H9 (cell line): ENCODE results near the gene NRN1L. TPM values are rescaled to one million over a fixed set of nuclear protein-coding genes. Genes with fewer than 3 reads are reported as not detected.

ENCODE experiments used
- DNase-seq: peaks from one replicate; pipeline ENCODE4 v3.0.0-alpha.2; 2017
- H2AFZ ChIP-seq: one replicate; pipeline ENCODE4 v1.6.1; 2013; ENCODE audit warnings: mild to moderate bottlenecking, low read length, control low read depth, moderate library complexity
- H2AK5ac ChIP-seq: 2 replicates; pipeline ENCODE4 v1.6.1; 2013; ENCODE audit warnings: low read length, control low read depth, mixed read lengths; ENCODE audit not compliant: insufficient read length
- H2BK120ac ChIP-seq: one replicate; pipeline ENCODE4 v1.6.1; 2013; ENCODE audit warnings: low read depth, mild to moderate bottlenecking, low read length, control low read depth, inconsistent platforms; ENCODE audit not compliant: poor library complexity, severe bottlenecking
- H2BK12ac ChIP-seq: 2 replicates; pipeline ENCODE4 v1.6.1; 2013; ENCODE audit warnings: low read length, control low read depth, mixed read lengths, low read depth; ENCODE audit not compliant: insufficient read length
- H2BK15ac ChIP-seq: 2 replicates; pipeline ENCODE4 v1.6.1; 2013; ENCODE audit warnings: low read depth, low read length, control low read depth
- H2BK20ac ChIP-seq: one replicate; pipeline ENCODE4 v1.6.1; 2013; ENCODE audit warnings: low read depth, mild to moderate bottlenecking, low read length, control low read depth, inconsistent platforms; ENCODE audit not compliant: poor library complexity, severe bottlenecking
- H2BK5ac ChIP-seq: 2 replicates; pipeline ENCODE4 v1.6.1; 2013; ENCODE audit warnings: low read length, control low read depth, mixed read lengths; ENCODE audit not compliant: insufficient read length
- H3K14ac ChIP-seq: 2 replicates; pipeline ENCODE4 v1.6.1; 2013; ENCODE audit warnings: low read length, control low read depth; ENCODE audit not compliant: insufficient read depth
- H3K18ac ChIP-seq: 2 replicates; pipeline ENCODE4 v1.6.1; 2013; ENCODE audit warnings: low read depth, mild to moderate bottlenecking, mixed read lengths, low read length, control low read depth; ENCODE audit not compliant: insufficient read length
- H3K23ac ChIP-seq: 2 replicates; pipeline ENCODE4 v1.6.1; 2013; ENCODE audit warnings: low read length, control low read depth, mixed read lengths, low read depth; ENCODE audit not compliant: insufficient read length
- H3K23me2 ChIP-seq: 2 replicates; pipeline ENCODE4 v1.6.1; 2013; ENCODE audit warnings: low read depth, mild to moderate bottlenecking, mixed read lengths, low read length, control low read depth; ENCODE audit not compliant: insufficient read length, poor library complexity, severe bottlenecking
- H3K27ac ChIP-seq: 2 replicates; pipeline ENCODE4 v1.5.1; 2013; ENCODE audit warnings: low read length, control low read depth, mixed read lengths, low read depth; ENCODE audit not compliant: insufficient read length
- H3K27me3 ChIP-seq: 2 replicates; pipeline ENCODE4 v1.6.1; 2013; ENCODE audit warnings: low read length, control low read depth, inconsistent platforms; ENCODE audit not compliant: insufficient read depth
- H3K4ac ChIP-seq: 2 replicates; pipeline ENCODE4 v1.6.1; 2013; ENCODE audit warnings: low read depth, mild to moderate bottlenecking, control low read depth, inconsistent platforms, low read length, moderate library complexity
- H3K4me1 ChIP-seq: 2 replicates; pipeline ENCODE4 v1.6.1; 2013; ENCODE audit warnings: low read length, control low read depth, inconsistent platforms; ENCODE audit not compliant: insufficient read depth
- H3K4me2 ChIP-seq: 2 replicates; pipeline ENCODE4 v1.6.1; 2013; ENCODE audit warnings: low read length, control low read depth, mixed read lengths; ENCODE audit not compliant: insufficient read length, insufficient read depth
- H3K56ac ChIP-seq: 2 replicates; pipeline ENCODE4 v1.6.1; 2013; ENCODE audit warnings: low read depth, mild to moderate bottlenecking, mixed read lengths, low read length, control low read depth; ENCODE audit not compliant: insufficient read length
- H3K79me1 ChIP-seq: 2 replicates; pipeline ENCODE4 v1.6.1; 2013; ENCODE audit warnings: low read depth, mild to moderate bottlenecking, moderate library complexity, low read length, control low read depth, inconsistent platforms; ENCODE audit not compliant: insufficient read depth, poor library complexity, severe bottlenecking
- H3K79me2 ChIP-seq: 2 replicates; pipeline ENCODE4 v1.6.1; 2013; ENCODE audit warnings: low read length, control low read depth, inconsistent platforms; ENCODE audit not compliant: insufficient read depth
- H3K9ac ChIP-seq: 2 replicates; pipeline ENCODE4 v1.6.1; 2013; ENCODE audit warnings: low read length, control low read depth, mixed read lengths; ENCODE audit not compliant: insufficient read length; ENCODE audit errors: extremely low read depth
- H3K9me3 ChIP-seq: one replicate; pipeline ENCODE4 v1.6.1; 2013; ENCODE audit warnings: low read depth, low read length, inconsistent platforms; ENCODE audit not compliant: control insufficient read depth
- H3T11ph ChIP-seq: one replicate; pipeline ENCODE4 v1.6.1; 2013; ENCODE audit warnings: mild to moderate bottlenecking, low read length, control low read depth, inconsistent platforms
- H4K20me1 ChIP-seq: one replicate; pipeline ENCODE4 v1.6.1; 2013; ENCODE audit not compliant: control insufficient read depth, insufficient read length, insufficient read depth
- H4K5ac ChIP-seq: 2 replicates; pipeline ENCODE4 v1.6.1; 2013; ENCODE audit warnings: low read depth, mild to moderate bottlenecking, mixed read lengths, low read length, control low read depth; ENCODE audit not compliant: insufficient read length
- H4K8ac ChIP-seq: replicated peaks from 2 replicates; pipeline ENCODE4 v1.6.1; 2013; ENCODE audit warnings: low read length, control low read depth, mixed read lengths, low read depth; ENCODE audit not compliant: insufficient read length
- H4K91ac ChIP-seq: 2 replicates; pipeline ENCODE4 v1.6.1; 2013; ENCODE audit warnings: low read depth, mild to moderate bottlenecking, moderate library complexity, mixed read lengths, low read length, control low read depth; ENCODE audit not compliant: insufficient read length
- H3K27ac Mint-ChIP-seq, 3 experiments: 2 replicates in 2 of 3; 3 replicates in 1 of 3; pipeline ENCODE4 v1.8.0; 2020 to 2021; ENCODE audit warnings: mixed read lengths in 3 of 3, mild to moderate bottlenecking in 1 of 3, moderate library complexity in 1 of 3
- H3K27me3 Mint-ChIP-seq: 2 replicates; pipeline ENCODE4 v1.8.0; 2021; ENCODE audit warnings: low read depth, mild to moderate bottlenecking, moderate library complexity, mixed read lengths
- H3K36me3 Mint-ChIP-seq, 3 experiments: 2 replicates in 2 of 3; 3 replicates in 1 of 3; pipeline ENCODE4 v1.8.0; 2020 to 2021; ENCODE audit warnings: low read depth in 3 of 3, mixed read lengths in 3 of 3; ENCODE audit not compliant: insufficient read depth in 1 of 3
- H3K4me1 Mint-ChIP-seq, 2 experiments: 2 replicates each; pipeline ENCODE4 v1.8.0; 2020; ENCODE audit warnings: mixed read lengths in 2 of 2
- H3K4me3 Mint-ChIP-seq, 2 experiments: 2 replicates in 1 of 2; 3 replicates in 1 of 2; pipeline ENCODE4 v1.8.0; 2020 to 2021; ENCODE audit warnings: mild to moderate bottlenecking in 2 of 2, mixed read lengths in 2 of 2, moderate library complexity in 1 of 2
- H3K9me3 Mint-ChIP-seq, 2 experiments: 2 replicates in 1 of 2; 3 replicates in 1 of 2; pipeline ENCODE4 v1.8.0; 2020; ENCODE audit warnings: mild to moderate bottlenecking in 2 of 2, mixed read lengths in 2 of 2, moderate library complexity in 1 of 2
- CTCF ChIP-seq: fragments of 200-600 bp; sonication (generic); conservative IDR thresholded peaks from 3 replicates; pipeline ENCODE4 v1.8.0; 2021; ENCODE audit warnings: antibody characterized with exemption, mild to moderate bottlenecking
- WGBS: extraction: QIAGEN DNeasy Blood & Tissue Kit; methylation state at CpG from one replicate; pipeline ENCODE4 v1.1.7; 2013; ENCODE audit warnings: missing lambda C conversion rate, low lambda C conversion rate, mixed read lengths; ENCODE audit not compliant: insufficient read length; ENCODE audit errors: extremely low coverage; 5-methylcytosine and 5-hydroxymethylcytosine counted together
- total RNA-seq: library from RNA; stranded (reverse); gene quantifications from 2 replicates; pipeline ENCODE4 v1.2.1, GENCODE V29; 2021

The NRN1L gene
- total RNA-seq, 1 experiment from 2014 or later: 2.0 TPM

DNA sequence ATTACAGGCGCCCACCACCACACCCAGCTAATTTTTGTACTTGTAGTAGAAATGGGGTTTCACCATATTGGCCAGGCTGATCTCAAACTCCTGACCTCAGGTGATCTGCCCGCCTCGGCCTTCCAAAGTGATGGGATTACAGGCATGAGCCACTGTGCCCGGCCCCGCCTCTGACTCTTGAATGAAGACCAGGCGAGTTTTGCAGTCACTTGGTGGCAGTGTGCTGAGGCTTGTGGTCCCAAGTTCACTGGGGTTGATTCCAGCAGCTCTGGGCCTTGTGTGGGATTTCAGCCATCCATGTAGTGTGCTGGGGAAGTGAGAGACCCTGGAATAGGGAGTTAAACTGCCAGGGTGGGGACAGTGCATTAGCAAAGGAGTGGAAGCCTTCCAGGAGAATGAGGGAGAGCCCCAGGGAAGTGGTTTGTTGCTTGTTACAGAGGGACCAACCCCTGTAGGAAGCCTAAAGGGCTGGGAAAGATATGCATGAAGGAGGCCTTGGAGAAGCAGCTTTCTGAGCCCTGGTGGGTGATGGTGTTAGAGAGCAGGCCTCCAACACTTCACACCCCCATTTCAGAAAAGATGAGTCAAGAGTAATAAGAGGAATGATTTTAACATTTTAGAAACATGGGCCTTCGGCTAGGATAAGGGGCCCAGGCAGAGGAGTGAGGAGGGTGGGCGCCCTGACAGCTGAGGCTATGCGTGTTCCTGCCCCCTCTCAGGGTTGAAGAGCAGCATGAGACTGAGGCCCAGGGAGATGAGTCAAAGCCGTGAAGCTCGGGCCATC, 22.9 kb downstream of the NRN1L start:
- H3K27ac Mint-ChIP-seq: peak overlapping the region; percentile 30 to 59 (median 45); a peak in 5 of 7 replicates
- Histone ChIP-seq H3K9me3 (no peaks in the 10 kb centered on the region), H3K4ac (no peak overlapping the region), H4K20me1 (no peaks in the 10 kb centered on the region), H3K79me2 (no peaks in the 10 kb centered on the region), H2BK15ac (no peak overlapping the region), H3K56ac (no peak overlapping the region), H3K9ac (no peak overlapping the region), H3K23ac (no peak overlapping the region), H4K8ac (no peak overlapping the region), H2AFZ (no peak overlapping the region), H3K79me1 (no peaks in the 10 kb centered on the region), H3K14ac (no peak overlapping the region), H2BK5ac (no peak overlapping the region), H3K27ac (no peak overlapping the region), H4K91ac (no peak overlapping the region), H3T11ph (no peak overlapping the region), H3K4me2 (no peak overlapping the region), H2AK5ac (no peak overlapping the region), H3K4me1 (no peaks in the 10 kb centered on the region), H2BK12ac (no peak overlapping the region), H3K23me2 (no peaks in the 10 kb centered on the region), H4K5ac (no peak overlapping the region), H2BK120ac (no peak overlapping the region), H3K27me3 (no peaks in the 10 kb centered on the region), H3K18ac (no peak overlapping the region), H2BK20ac (no peak overlapping the region)
- WGBS: no CpG with 5 or more reads among the region's 11 CpGs
- no peak for DNase-seq
- peaks cover 0 to 3% of the 10 kb centered on the region in 2 experiments; a peak in 1 of 4 replicates for H3K4me1 Mint-ChIP-seq
- peaks cover 10 to 42% (median 31%) of the 10 kb centered on the region in 3 experiments for H3K36me3 Mint-ChIP-seq
- no peak for TF ChIP-seq CTCF
- H3K4me3 Mint-ChIP-seq: no peak overlapping the region
- no peaks in the 10 kb centered on the region for H3K27me3 Mint-ChIP-seq
- no peaks in the 10 kb centered on the region for H3K9me3 Mint-ChIP-seq
